Trophoblast cell (in vitro differentiated cells and primary cell): ENCODE data around the gene CAPG.

Experiments
- DNase-seq, 2 donors: peaks; one replicate each; pipeline ENCODE4 v3.0.0-alpha.2; 2016
- H2AFZ ChIP-seq: 2 replicates; pipeline ENCODE4 v1.6.1; 2013; ENCODE audit warnings: low read length, moderate library complexity, mild to moderate bottlenecking; ENCODE audit not compliant: insufficient read depth, poor library complexity
- H2AK5ac ChIP-seq: 2 replicates; pipeline ENCODE4 v1.6.1; 2013; ENCODE audit warnings: mild to moderate bottlenecking, low read length
- H2BK120ac ChIP-seq: 2 replicates; pipeline ENCODE4 v1.6.1; 2013; ENCODE audit warnings: low read length, mild to moderate bottlenecking, moderate library complexity; ENCODE audit not compliant: insufficient read depth, poor library complexity
- H2BK12ac ChIP-seq: 2 replicates; pipeline ENCODE4 v1.6.1; 2013; ENCODE audit warnings: mild to moderate bottlenecking, low read length, moderate library complexity
- H2BK5ac ChIP-seq: 2 replicates; pipeline ENCODE4 v1.6.1; 2013; ENCODE audit warnings: low read length, low read depth, moderate library complexity, mild to moderate bottlenecking; ENCODE audit not compliant: poor library complexity
- H3K14ac ChIP-seq: 2 replicates; pipeline ENCODE4 v1.6.1; 2013; ENCODE audit warnings: mild to moderate bottlenecking, low read length
- H3K18ac ChIP-seq: 2 replicates; pipeline ENCODE4 v1.6.1; 2013; ENCODE audit warnings: mild to moderate bottlenecking, low read length
- H3K23ac ChIP-seq: 2 replicates; pipeline ENCODE4 v1.6.1; 2013; ENCODE audit warnings: low read length
- H3K27ac ChIP-seq: 2 replicates; pipeline ENCODE4 v1.5.1; 2013; ENCODE audit warnings: low read depth, mild to moderate bottlenecking, inconsistent platforms, low read length, moderate library complexity
- H3K27me3 ChIP-seq: 2 replicates; pipeline ENCODE4 v1.6.1; 2013; ENCODE audit warnings: inconsistent platforms, mild to moderate bottlenecking, low read length, moderate library complexity; ENCODE audit not compliant: insufficient read depth
- H3K36me3 ChIP-seq, 2 experiments: 1 replicate in 1 of 2; 2 replicates in 1 of 2; pipeline ENCODE4 v1.6.1; 2013; ENCODE audit warnings: low read length in 2 of 2, mild to moderate bottlenecking in 2 of 2, moderate library complexity in 1 of 2; ENCODE audit not compliant: insufficient read depth in 2 of 2, control insufficient read depth in 1 of 2
- H3K4ac ChIP-seq: 2 replicates; pipeline ENCODE4 v1.6.1; 2013; ENCODE audit warnings: low read depth, mild to moderate bottlenecking, low read length, moderate library complexity
- H3K4me1 ChIP-seq, 2 experiments: 1 replicate in 1 of 2; 2 replicates in 1 of 2; pipeline ENCODE4 v1.6.1; 2013; ENCODE audit warnings: low read length in 2 of 2, mild to moderate bottlenecking in 2 of 2, moderate library complexity in 1 of 2; ENCODE audit not compliant: insufficient read depth in 2 of 2, control insufficient read depth in 1 of 2
- H3K4me2 ChIP-seq: 2 replicates; pipeline ENCODE4 v1.6.1; 2013; ENCODE audit warnings: inconsistent platforms, mild to moderate bottlenecking, low read length, moderate library complexity
- H3K4me3 ChIP-seq: 2 replicates; pipeline ENCODE4 v1.5.1; 2013; ENCODE audit warnings: mild to moderate bottlenecking, low read depth, low read length, inconsistent platforms
- H3K79me1 ChIP-seq: one replicate; pipeline ENCODE4 v1.6.1; 2013; ENCODE audit warnings: low read length
- H3K79me2 ChIP-seq: 2 replicates; pipeline ENCODE4 v1.6.1; 2013; ENCODE audit warnings: low read length, mild to moderate bottlenecking; ENCODE audit not compliant: control insufficient read depth, insufficient read depth, poor library complexity
- H3K9ac ChIP-seq: 2 replicates; pipeline ENCODE4 v1.6.1; 2013; ENCODE audit warnings: mild to moderate bottlenecking, low read length
- H3K9me3 ChIP-seq: 2 replicates; pipeline ENCODE4 v1.6.1; 2013; ENCODE audit warnings: low read depth, mild to moderate bottlenecking, control low read depth, inconsistent platforms, low read length; ENCODE audit not compliant: insufficient read depth
- H4K12ac ChIP-seq: 2 replicates; pipeline ENCODE4 v1.6.1; 2013; ENCODE audit warnings: low read depth, mild to moderate bottlenecking, low read length, moderate library complexity
- H4K8ac ChIP-seq: 2 replicates; pipeline ENCODE4 v1.6.1; 2013; ENCODE audit warnings: low read depth, mild to moderate bottlenecking, low read length, moderate library complexity
- H4K91ac ChIP-seq: one replicate; pipeline ENCODE4 v1.6.1; 2013; ENCODE audit warnings: low read depth, mild to moderate bottlenecking, low read length, moderate library complexity
- WGBS: extraction: QIAGEN DNeasy Blood & Tissue Kit; methylation state at CpG from one replicate; pipeline ENCODE4 v1.1.7; 2013; ENCODE audit warnings: missing lambda C conversion rate; ENCODE audit not compliant: insufficient read length, insufficient coverage; ENCODE audit errors: extremely low coverage; 5-methylcytosine and 5-hydroxymethylcytosine counted together

CAPG gene

GRCh38 chr2:85355521-85355920, 54.6 kb downstream of the CAPG start:
- WGBS: no CpG with 5 or more reads among the region's 3 CpGs

DNA sequence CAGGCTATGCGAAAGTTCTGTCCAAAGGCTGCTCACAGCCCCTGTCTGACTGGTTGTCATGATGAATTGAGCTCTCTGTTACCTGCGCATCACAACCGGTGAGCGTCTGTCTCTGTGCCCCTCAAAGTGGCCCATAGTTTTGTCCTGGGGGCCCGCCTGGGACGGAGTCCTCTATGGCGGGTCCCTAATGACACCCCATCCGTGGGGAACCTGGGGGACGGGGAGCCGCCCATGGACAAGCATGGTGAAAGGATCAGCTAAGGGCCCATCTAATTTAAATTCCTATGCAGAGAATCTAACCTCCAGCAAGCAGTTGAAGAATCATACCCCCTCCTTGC, 55.1 kb downstream of the CAPG start:
- no CpG with 5 or more reads among the region's 10 CpGs for WGBS

More at GRCh38 chr2:85355521-85355920, 54.6 kb downstream of the CAPG start:
- no peak overlapping the region for H3K18ac ChIP-seq
- H4K91ac ChIP-seq: no peak overlapping the region
- H3K79me1 ChIP-seq: peaks cover 2% of the 10 kb centered on the region
- no peak for DNase-seq
- H2BK5ac ChIP-seq: no peak overlapping the region
- H3K23ac ChIP-seq: no peak overlapping the region
- no peak overlapping the region for H3K9ac ChIP-seq
- H3K4me3 ChIP-seq: no peak overlapping the region
- H2BK120ac ChIP-seq: no peak overlapping the region
- H3K4me2 ChIP-seq: peak overlapping the region; percentile 62
- H3K14ac ChIP-seq: no peak overlapping the region
- no peaks in the 10 kb centered on the region for H3K27me3 ChIP-seq
- no peak overlapping the region for H3K4ac ChIP-seq
- H4K12ac ChIP-seq: no peak overlapping the region
- H4K8ac ChIP-seq: no peak overlapping the region
- no peak overlapping the region for H2AFZ ChIP-seq
- no peak overlapping the region for H2BK12ac ChIP-seq
- peaks cover 0 to 4% of the 10 kb centered on the region in 2 experiments for H3K4me1 ChIP-seq
- no peaks in the 10 kb centered on the region for H3K9me3 ChIP-seq
- peaks cover 3 to 22% of the 10 kb centered on the region in 2 experiments for H3K36me3 ChIP-seq
- peaks cover 2% of the 10 kb centered on the region for H3K79me2 ChIP-seq
- no peak overlapping the region for H2AK5ac ChIP-seq
- H3K27ac ChIP-seq: no peak overlapping the region

GRCh38 chr2:85354286-85355072, 55.7 kb downstream of the CAPG start, which contains the start of the genes ELMOD3 and RETSAT:
TSS of gene ELMOD3 (plus strand) at chr2:85354769. CDS start at chr2:85357199, 2,430 bp downstream.
TSS of gene RETSAT (minus strand) at chr2:85354528. CDS start at chr2:85354507, 21 bp downstream.
- Histone ChIP-seq H3K9me3 (no peaks in the 10 kb centered on the region), H3K4me1 (peaks cover 0 to 4% of the 10 kb centered on the region in 2 experiments), H3K27ac (peak within 1 kb of the TSS; percentile 24), H3K36me3 (peaks cover 11 to 29% of the 10 kb centered on the region in 2 experiments), H3K18ac (peak within 1 kb of the TSS; percentile 83), H3K4me3 (peak within 1 kb of the TSS; percentile 82), H3K4ac (peak within 1 kb of the TSS; percentile 48), H3K79me2 (peaks cover 2% of the 10 kb centered on the region), H3K9ac (peak within 1 kb of the TSS; percentile 89), H3K79me1 (peaks cover 2% of the 10 kb centered on the region), H2AK5ac (no peak within 1 kb of the TSS), H2BK12ac (no peak within 1 kb of the TSS), H4K8ac (peak within 1 kb of the TSS; percentile 97), H3K23ac (no peak within 1 kb of the TSS), H2BK120ac (no peak within 1 kb of the TSS), H3K4me2 (peak within 1 kb of the TSS; percentile 92), H4K91ac (peak within 1 kb of the TSS; percentile 67), H2AFZ (peak within 1 kb of the TSS; percentile 64), H2BK5ac (peak within 1 kb of the TSS; percentile 53), H3K14ac (peak within 1 kb of the TSS; percentile 87), H3K27me3 (no peaks in the 10 kb centered on the region), H4K12ac (peak within 1 kb of the TSS; percentile 94)
- peak; percentile 99 for DNase-seq
- no CpG with 5 or more reads among the region's 42 CpGs for WGBS

More for the DNA sequence above, 55.1 kb downstream of the CAPG start:
- Histone ChIP-seq H3K79me1 (peaks cover 2% of the 10 kb centered on the region), H2AFZ (peak overlapping the region; percentile 64), H3K27ac (no peak overlapping the region), H4K91ac (peak overlapping the region; percentile 67), H2BK120ac (no peak overlapping the region), H3K14ac (peak overlapping the region; percentile 87), H2AK5ac (no peak overlapping the region), H3K79me2 (peaks cover 2% of the 10 kb centered on the region), H2BK12ac (no peak overlapping the region), H3K9ac (peak overlapping the region; percentile 89), H3K27me3 (no peaks in the 10 kb centered on the region), H4K8ac (peak overlapping the region; percentile 97), H3K23ac (no peak overlapping the region), H3K4me1 (peaks cover 0 to 4% of the 10 kb centered on the region in 2 experiments), H3K18ac (peak overlapping the region; percentile 83), H3K4me3 (peak overlapping the region; percentile 82), H3K4ac (peak overlapping the region; percentile 48), H3K4me2 (peak overlapping the region; percentile 62), H4K12ac (peak overlapping the region; percentile 94), H3K36me3 (peaks cover 6 to 26% of the 10 kb centered on the region in 2 experiments), H3K9me3 (no peaks in the 10 kb centered on the region), H2BK5ac (no peak overlapping the region)
- no peak for DNase-seq

- peaks cover 17 to 34% of the 10 kb centered on the region in 2 experiments for H3K36me3 ChIP-seq
- peak overlapping the region; percentile 25 for H4K12ac ChIP-seq
Measured at GRCh38 chr2:85353876-85354285, 56.3 kb downstream of the CAPG start.

More at GRCh38 chr2:85353876-85354285, 56.3 kb downstream of the CAPG start:
- H3K27me3 ChIP-seq: no peaks in the 10 kb centered on the region
- peak overlapping the region; percentile 24 for H3K27ac ChIP-seq
- peak overlapping the region; percentile 28 for H4K91ac ChIP-seq
- H3K79me2 ChIP-seq: peaks cover 2% of the 10 kb centered on the region
- H3K14ac ChIP-seq: peak overlapping the region; percentile 22
- peak overlapping the region; percentile 5 for H3K4ac ChIP-seq
- H2BK5ac ChIP-seq: peak overlapping the region; percentile 29
- H3K4me2 ChIP-seq: peak overlapping the region; percentile 92
- H3K79me1 ChIP-seq: peaks cover 2% of the 10 kb centered on the region
- no peaks in the 10 kb centered on the region for H3K9me3 ChIP-seq
- H2BK120ac ChIP-seq: no peak overlapping the region
- H4K8ac ChIP-seq: peak overlapping the region; percentile 47
- H3K4me1 ChIP-seq: peaks cover 0 to 4% of the 10 kb centered on the region in 2 experiments
- peak in 1 of 2 donors; percentile 18 for DNase-seq
- H2AK5ac ChIP-seq: no peak overlapping the region
- H3K9ac ChIP-seq: peak overlapping the region; percentile 81
- peak overlapping the region; percentile 63 for H3K4me3 ChIP-seq
- peak overlapping the region; percentile 31 for H3K18ac ChIP-seq
- no peak overlapping the region for H3K23ac ChIP-seq
- H2BK12ac ChIP-seq: no peak overlapping the region
- WGBS: no CpG with 5 or more reads among the region's 16 CpGs
- peak overlapping the region; percentile 54 for H2AFZ ChIP-seq
